H1 (cell line): ENCODE measurements around the gene AGAP1. TPM values are rescaled to one million over a fixed set of nuclear protein-coding genes. Genes with fewer than 3 reads are reported as not detected.

ENCODE experiments used
- ATF3 ChIP-seq: IDR thresholded peaks from 2 replicates; pipeline ENCODE4 v1.6.1; 2011; ENCODE audit warnings: low read depth, mild to moderate bottlenecking, low read length; ENCODE audit not compliant: insufficient read depth
- BACH1 ChIP-seq: IDR thresholded peaks from 2 replicates; pipeline ENCODE4 v1.6.1; 2012; ENCODE audit warnings: low read length, improper control_type of control experiment
- CHD7 ChIP-seq: fragments of 300-600 bp; sonication (generic); IDR thresholded peaks from 2 replicates; pipeline ENCODE4 v1.7.1; 2012; ENCODE audit warnings: low read length, moderate library complexity, mild to moderate bottlenecking, inconsistent platforms; ENCODE audit not compliant: insufficient replicate concordance
- FOSL1 ChIP-seq: IDR thresholded peaks from 2 replicates; pipeline ENCODE4 v1.6.1; 2011; ENCODE audit warnings: mild to moderate bottlenecking, low read depth, low read length, moderate library complexity; ENCODE audit not compliant: insufficient read depth
- JUND ChIP-seq: IDR thresholded peaks from 2 replicates; pipeline ENCODE4 v1.6.1; 2011; ENCODE audit warnings: mild to moderate bottlenecking, improper control_type of control experiment, low read length
- SIRT6 ChIP-seq: IDR thresholded peaks from one replicate; pipeline ENCODE4 v1.7.1; 2012; ENCODE audit warnings: low read length, inconsistent platforms
- SP4 ChIP-seq: IDR thresholded peaks from 2 replicates; pipeline ENCODE4 v1.6.1; 2012; ENCODE audit warnings: low read length, inconsistent platforms
- TAF7 ChIP-seq: optimal IDR thresholded peaks from 2 replicates; pipeline ENCODE3; 2011; ENCODE audit warnings: low read depth, mild to moderate bottlenecking, inconsistent platforms, low read length, moderate library complexity, borderline replicate concordance
- polyA plus RNA-seq, 7 experiments: library from polyadenylated mRNA; depleted of rRNA in 3 of 7; stranded (reverse) in 5 of 7; unstranded in 2 of 7; fragments of >200 nt in 5 of 7; fragments of 200-250 nt in 2 of 7; gene quantifications; 1 replicate in 5 of 7; 2 replicates in 1 of 7; 4 replicates in 1 of 7; pipeline versions ENCODE4 v1.2.1 to v1.2.3, GENCODE V29; 2011 to 2013; ENCODE audit warnings: missing spikeins in 2 of 7, mixed read lengths in 2 of 7
- total RNA-seq: library from RNA; stranded (reverse); fragmentation: NEBNext Ultra II Directional; extraction: Animal tissue kit (Norgen Biotek cat#: 25700); gene quantifications from 2 replicates; pipeline ENCODE4 v1.2.1, GENCODE V29; 2021

AGAP1 gene
- total and polyA plus RNA-seq, 2 of the 8 experiments (the other 6 are each of a cell fraction or from before 2014, with no cell fraction given): 18.1 to 39.4 TPM

GRCh38 chr2:236156095-236156859 is 662.4 kb downstream of the AGAP1 start (continued):
- TF ChIP-seq CHD7: no peak
- no peak for TF ChIP-seq JUND
- TF ChIP-seq ATF3: no peak
- no peak for TF ChIP-seq TAF7
- no peak for TF ChIP-seq BACH1
- TF ChIP-seq SP4: no peak
- no peak for TF ChIP-seq FOSL1
- TF ChIP-seq SIRT6: no peak
